HUES6 (cell line): ENCODE measurements around the gene TRIM68.
A peak's percentile ranks its signal among the peaks of the same experiment; 100 is the strongest.

Experiments
- H3K27ac ChIP-seq: 2 replicates; pipeline ENCODE4 v1.7.0; 2013; ENCODE audit warnings: low read depth, mild to moderate bottlenecking, low read length, inconsistent platforms
- H3K27me3 ChIP-seq: 2 replicates; pipeline ENCODE4 v1.6.1; 2013; ENCODE audit warnings: low read length; ENCODE audit not compliant: control insufficient read depth, insufficient read depth
- H3K36me3 ChIP-seq: 2 replicates; pipeline ENCODE4 v1.6.1; 2013; ENCODE audit warnings: low read length; ENCODE audit not compliant: control insufficient read depth, insufficient read depth
- H3K4me1 ChIP-seq: 2 replicates; pipeline ENCODE4 v1.6.1; 2013; ENCODE audit warnings: low read length; ENCODE audit not compliant: control insufficient read depth, insufficient read depth
- H3K4me3 ChIP-seq: 2 replicates; pipeline ENCODE4 v1.5.1; 2013; ENCODE audit warnings: low read depth, low read length
- H3K9ac ChIP-seq: one replicate; pipeline ENCODE4 v1.6.1; 2013; ENCODE audit warnings: mild to moderate bottlenecking, low read length
- H3K9me3 ChIP-seq: 2 replicates; pipeline ENCODE4 v1.6.1; 2013; ENCODE audit warnings: low read depth, low read length; ENCODE audit not compliant: control insufficient read depth, insufficient read depth

TRIM68 gene, protein sequence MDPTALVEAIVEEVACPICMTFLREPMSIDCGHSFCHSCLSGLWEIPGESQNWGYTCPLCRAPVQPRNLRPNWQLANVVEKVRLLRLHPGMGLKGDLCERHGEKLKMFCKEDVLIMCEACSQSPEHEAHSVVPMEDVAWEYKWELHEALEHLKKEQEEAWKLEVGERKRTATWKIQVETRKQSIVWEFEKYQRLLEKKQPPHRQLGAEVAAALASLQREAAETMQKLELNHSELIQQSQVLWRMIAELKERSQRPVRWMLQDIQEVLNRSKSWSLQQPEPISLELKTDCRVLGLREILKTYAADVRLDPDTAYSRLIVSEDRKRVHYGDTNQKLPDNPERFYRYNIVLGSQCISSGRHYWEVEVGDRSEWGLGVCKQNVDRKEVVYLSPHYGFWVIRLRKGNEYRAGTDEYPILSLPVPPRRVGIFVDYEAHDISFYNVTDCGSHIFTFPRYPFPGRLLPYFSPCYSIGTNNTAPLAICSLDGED

DNA sequence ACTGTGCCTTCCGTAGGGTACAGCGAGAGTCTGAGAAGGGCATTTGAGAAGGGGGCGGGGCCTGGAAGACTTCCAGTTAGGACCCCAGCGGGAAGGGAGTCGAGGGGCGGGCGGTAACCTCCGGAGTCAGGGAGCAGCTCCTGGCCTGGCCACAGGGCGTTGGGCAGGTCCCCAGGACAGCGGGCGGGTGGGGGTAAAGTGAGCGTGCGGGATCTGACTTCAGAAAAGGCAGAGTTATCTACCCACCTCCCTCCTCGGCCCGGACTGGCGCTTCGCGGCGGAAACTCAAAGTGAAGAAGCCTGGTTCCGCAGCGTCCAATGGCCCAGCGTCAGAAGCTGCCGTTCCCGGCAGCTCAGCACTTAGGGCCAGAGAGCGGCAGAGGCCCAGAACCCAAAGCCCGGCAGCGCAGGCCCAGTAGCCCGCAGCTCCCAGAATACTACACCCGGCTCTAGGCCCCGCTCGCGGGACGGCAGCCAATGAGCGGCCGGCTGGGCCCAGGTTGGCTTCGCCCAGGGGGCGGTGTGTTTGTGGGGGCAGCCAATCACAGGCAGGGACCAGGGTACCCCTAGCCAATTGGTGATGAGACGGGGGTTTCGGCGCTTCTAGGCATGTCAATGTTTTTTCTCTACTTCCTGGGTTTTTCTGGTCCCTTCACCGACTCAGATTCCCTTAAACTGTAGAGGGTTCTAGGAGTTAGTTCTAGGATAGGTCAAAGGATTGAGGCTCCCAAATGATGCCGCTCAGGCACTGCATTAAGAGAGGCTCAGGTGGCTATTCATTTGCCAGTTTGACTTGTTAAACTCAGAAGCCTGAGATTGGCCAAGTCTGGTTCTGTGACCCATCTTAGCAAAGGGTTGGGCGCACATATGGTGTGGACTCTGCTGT is at the start of gene TRIM68:
Gene TRIM68 (minus strand): TSS at position 451 of the 886 bp plus-strand sequence. CDS start 2,727 bp downstream, outside the sequence.
- no peak within 1 kb of the TSS for H3K27ac ChIP-seq

DNA sequence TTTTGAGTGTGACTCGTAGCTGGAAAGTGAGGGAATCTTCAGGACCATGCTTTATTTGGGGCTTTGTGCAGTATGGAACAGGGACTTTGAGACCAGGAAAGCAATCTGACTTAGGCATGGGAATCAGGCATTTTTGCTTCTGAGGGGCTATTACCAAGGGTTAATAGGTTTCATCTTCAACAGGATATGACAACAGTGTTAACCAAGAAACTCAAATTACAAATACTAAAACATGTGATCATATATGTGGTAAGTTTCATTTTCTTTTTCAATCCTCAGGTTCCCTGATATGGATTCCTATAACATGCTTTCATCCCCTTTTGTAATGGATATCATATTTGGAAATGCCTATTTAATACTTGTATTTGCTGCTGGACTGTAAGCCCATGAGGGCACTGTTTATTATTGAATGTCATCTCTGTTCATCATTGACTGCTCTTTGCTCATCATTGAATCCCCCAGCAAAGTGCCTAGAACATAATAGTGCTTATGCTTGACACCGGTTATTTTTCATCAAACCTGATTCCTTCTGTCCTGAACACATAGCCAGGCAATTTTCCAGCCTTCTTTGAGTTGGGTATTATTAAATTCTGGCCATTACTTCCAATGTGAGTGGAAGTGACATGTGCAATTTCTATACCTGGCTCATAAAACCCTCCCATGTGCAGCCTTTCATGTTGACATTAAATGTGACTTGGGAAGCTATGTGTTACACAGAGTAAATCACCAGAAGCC is 46.8 kb upstream of the TRIM68 start:
- no peak overlapping the region for H3K4me3 ChIP-seq
- no peaks in the 10 kb centered on the region; the same call in 1 of the 2 replicates for H3K4me1 ChIP-seq
- no peaks in the 10 kb centered on the region; the same call in 1 of the 2 replicates for H3K27me3 ChIP-seq
- H3K27ac ChIP-seq = no peak overlapping the region
- no peak overlapping the region for H3K9ac ChIP-seq
- no peaks in the 10 kb centered on the region for H3K36me3 ChIP-seq
- H3K9me3 ChIP-seq = no peaks in the 10 kb centered on the region

More for the DNA sequence above, at the start of gene TRIM68:
- H3K27me3 ChIP-seq = peaks cover 13% of the 10 kb centered on the region; the same call in 1 of the 2 replicates
- no peaks in the 10 kb centered on the region for H3K36me3 ChIP-seq
- no peaks in the 10 kb centered on the region for H3K4me1 ChIP-seq
- H3K9ac ChIP-seq = peak within 1 kb of the TSS; percentile 68
- H3K9me3 ChIP-seq = no peaks in the 10 kb centered on the region
- peak within 1 kb of the TSS; percentile 72 for H3K4me3 ChIP-seq

DNA sequence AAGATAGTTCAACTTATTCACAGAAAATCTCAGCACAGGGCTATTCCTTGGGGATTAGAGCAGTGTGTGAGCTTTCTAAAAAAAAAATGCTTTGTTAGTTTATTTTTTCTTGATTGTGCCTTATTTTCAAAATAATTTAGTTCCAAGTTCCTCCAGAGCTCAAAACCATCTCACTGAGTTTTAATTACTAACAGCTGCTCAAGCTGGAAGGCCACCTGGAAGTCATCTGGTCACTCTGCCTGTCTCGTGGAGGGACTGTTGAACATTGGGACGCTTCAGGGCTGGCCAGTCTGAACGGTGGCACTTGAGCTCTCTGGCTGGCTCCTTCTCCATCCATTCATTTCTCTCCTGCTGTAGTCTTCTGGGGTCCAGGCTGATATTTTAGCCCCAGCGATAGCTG is 39.7 kb upstream of the TRIM68 start:
- no peak overlapping the region for H3K27ac ChIP-seq
- no peak overlapping the region for H3K9ac ChIP-seq
- H3K36me3 ChIP-seq = no peaks in the 10 kb centered on the region
- no peak overlapping the region for H3K4me3 ChIP-seq
- no peaks in the 10 kb centered on the region for H3K4me1 ChIP-seq
- H3K27me3 ChIP-seq = no peaks in the 10 kb centered on the region; the same call in 1 of the 2 replicates
- H3K9me3 ChIP-seq = no peaks in the 10 kb centered on the region

DNA sequence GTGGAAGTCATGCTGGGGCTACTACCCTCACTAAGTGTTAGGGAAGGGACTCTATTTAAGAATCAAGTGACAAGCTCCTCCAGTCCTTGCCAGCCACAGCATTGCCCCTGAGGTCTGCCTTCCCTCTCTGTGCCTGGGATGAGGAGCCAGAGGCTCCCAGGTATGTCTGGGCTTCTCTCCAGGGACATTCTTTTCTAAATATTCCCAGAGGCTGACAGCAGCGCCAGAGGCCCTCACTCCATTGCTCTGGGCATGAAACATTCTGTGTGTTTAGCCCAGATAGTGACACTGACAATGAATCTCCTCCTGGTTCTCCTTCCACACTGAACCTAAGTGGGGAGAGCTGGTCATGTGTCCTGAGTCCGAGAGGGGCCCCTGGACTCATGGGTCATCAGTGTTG is 37.9 kb upstream of the TRIM68 start:
- H3K27ac ChIP-seq = no peak overlapping the region
- no peaks in the 10 kb centered on the region for H3K27me3 ChIP-seq
- H3K9ac ChIP-seq = no peak overlapping the region
- H3K4me3 ChIP-seq = no peak overlapping the region
- no peaks in the 10 kb centered on the region for H3K9me3 ChIP-seq
- H3K36me3 ChIP-seq = no peaks in the 10 kb centered on the region
- H3K4me1 ChIP-seq = no peaks in the 10 kb centered on the region; the same call in 1 of the 2 replicates

DNA sequence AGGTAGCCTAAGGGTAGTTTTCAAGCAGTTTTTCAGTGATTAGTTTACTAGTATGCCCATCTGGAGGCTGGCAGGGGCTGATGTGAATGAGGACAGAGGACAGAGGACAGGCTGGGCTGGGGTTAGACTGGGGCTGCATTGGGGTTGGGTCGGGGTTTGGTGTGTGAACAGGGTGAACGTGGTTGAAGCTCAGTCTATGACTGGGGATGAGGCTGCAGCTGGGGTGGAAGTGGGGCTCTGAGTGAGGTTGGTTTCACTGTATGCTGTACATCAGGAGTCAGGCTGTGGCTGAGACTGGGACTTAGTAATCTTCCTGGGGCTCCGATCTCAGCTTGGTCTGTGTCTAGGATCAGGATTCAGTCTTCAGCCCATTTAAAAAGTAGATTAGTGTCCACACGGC is 36.2 kb upstream of the TRIM68 start:
- Histone ChIP-seq H3K4me3 (no peak overlapping the region), H3K9ac (no peak overlapping the region), H3K4me1 (no peaks in the 10 kb centered on the region; the same call in 1 of the 2 replicates), H3K36me3 (no peaks in the 10 kb centered on the region), H3K9me3 (no peaks in the 10 kb centered on the region), H3K27ac (no peak overlapping the region), H3K27me3 (no peaks in the 10 kb centered on the region)

DNA sequence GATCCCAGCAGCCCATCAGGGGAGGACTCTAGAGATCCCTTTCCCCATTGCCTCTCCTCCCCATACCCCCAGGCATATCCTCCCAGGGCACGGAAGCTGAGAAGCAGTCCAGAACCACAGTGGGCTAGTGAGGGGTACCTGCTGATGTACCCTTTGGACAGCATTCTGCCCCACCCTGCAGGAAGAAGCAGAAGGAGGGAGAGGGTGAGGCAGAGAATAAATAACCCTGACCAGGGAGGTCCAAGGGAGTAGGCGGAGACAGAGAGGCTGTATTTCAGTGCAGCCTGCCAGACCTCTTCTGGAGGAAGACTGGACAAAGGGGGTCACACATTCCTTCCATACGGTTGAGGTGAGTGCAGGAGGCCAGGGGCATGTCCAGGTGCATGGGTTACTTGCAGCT is 35.7 kb upstream of the TRIM68 start, which contains the start of gene OR51E1:
Gene OR51E1 (plus strand): TSS at position 301 of the 400 bp plus-strand sequence. CDS start 8,545 bp downstream, outside the sequence.
- H3K4me3 ChIP-seq = no peak within 1 kb of the TSS
- no peaks in the 10 kb centered on the region; the same call in 1 of the 2 replicates for H3K4me1 ChIP-seq
- H3K27ac ChIP-seq = no peak within 1 kb of the TSS
- H3K9ac ChIP-seq = no peak within 1 kb of the TSS
- no peaks in the 10 kb centered on the region for H3K27me3 ChIP-seq
- no peaks in the 10 kb centered on the region for H3K36me3 ChIP-seq
- H3K9me3 ChIP-seq = no peaks in the 10 kb centered on the region

DNA sequence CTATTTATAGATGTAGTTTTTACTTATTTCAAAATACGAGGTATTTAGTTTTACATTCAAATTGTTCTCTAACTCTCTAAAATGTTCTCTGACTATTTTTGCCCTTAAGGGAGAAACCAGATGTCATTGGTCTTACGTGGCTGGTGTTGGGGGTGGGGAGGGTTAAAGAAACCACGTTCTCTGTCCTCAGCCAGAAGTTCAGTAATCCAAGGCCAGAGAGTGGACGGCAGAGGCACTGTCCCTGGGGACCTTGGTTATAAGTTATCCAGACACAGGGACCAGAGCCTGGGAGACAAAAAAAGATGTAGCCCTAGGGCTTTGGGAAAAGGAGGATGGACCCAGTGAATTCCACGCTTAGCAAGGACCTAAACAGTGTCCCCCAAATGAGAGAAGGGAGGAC is 35.0 kb upstream of the TRIM68 start:
- Histone ChIP-seq H3K36me3 (no peaks in the 10 kb centered on the region), H3K9ac (no peak overlapping the region), H3K27me3 (peaks cover 5% of the 10 kb centered on the region), H3K9me3 (no peaks in the 10 kb centered on the region), H3K4me1 (no peaks in the 10 kb centered on the region; the same call in 1 of the 2 replicates), H3K27ac (no peak overlapping the region), H3K4me3 (no peak overlapping the region)

DNA sequence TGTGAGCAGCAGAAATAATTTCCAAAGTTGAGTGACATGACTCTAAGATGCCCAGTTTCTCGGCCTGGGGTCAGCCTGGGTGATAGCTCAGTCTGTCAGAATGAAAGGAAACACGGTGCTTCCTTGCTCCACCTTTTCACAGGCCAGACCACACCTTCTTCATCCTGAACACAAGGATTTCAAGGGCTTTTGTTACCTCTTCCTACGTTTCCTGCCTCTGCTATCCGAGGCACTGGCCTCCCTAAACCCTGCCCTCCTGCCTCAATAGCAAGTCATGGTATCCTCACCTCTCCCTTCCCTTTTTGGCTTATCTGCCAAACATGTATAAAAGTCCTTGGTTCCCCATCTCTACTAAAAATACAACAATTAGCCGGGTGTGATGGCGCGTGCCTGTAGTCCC is 34.0 kb upstream of the TRIM68 start:
- H3K9ac ChIP-seq = no peak overlapping the region
- no peaks in the 10 kb centered on the region for H3K9me3 ChIP-seq
- H3K4me3 ChIP-seq = no peak overlapping the region
- H3K27me3 ChIP-seq = peaks cover 15% of the 10 kb centered on the region
- H3K4me1 ChIP-seq = no peaks in the 10 kb centered on the region; the same call in 1 of the 2 replicates
- no peak overlapping the region for H3K27ac ChIP-seq
- H3K36me3 ChIP-seq = no peaks in the 10 kb centered on the region

DNA sequence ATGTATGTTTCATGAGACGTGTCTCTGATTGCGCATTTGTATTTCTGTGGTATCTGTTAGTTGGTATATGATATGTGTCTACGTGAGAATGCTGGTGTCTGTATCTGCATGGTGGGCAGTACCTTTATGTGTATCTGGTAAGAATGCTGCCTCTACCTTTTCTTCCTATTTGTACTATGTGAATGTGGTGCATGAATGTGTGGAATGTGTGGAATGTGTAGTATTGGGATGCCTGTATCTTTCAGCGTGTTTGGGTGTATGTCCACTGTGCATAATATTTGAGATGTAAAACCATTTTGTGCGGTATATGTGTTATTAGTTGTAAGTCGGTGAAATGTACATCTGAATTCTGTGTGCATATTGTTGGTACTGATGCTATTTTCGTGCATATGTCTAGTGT is 33.5 kb upstream of the TRIM68 start:
- H3K27ac ChIP-seq = no peak overlapping the region
- H3K9me3 ChIP-seq = no peaks in the 10 kb centered on the region
- H3K4me1 ChIP-seq = no peaks in the 10 kb centered on the region; the same call in 1 of the 2 replicates
- no peak overlapping the region for H3K9ac ChIP-seq
- no peak overlapping the region for H3K4me3 ChIP-seq
- no peaks in the 10 kb centered on the region for H3K36me3 ChIP-seq
- H3K27me3 ChIP-seq = peaks cover 18% of the 10 kb centered on the region

DNA sequence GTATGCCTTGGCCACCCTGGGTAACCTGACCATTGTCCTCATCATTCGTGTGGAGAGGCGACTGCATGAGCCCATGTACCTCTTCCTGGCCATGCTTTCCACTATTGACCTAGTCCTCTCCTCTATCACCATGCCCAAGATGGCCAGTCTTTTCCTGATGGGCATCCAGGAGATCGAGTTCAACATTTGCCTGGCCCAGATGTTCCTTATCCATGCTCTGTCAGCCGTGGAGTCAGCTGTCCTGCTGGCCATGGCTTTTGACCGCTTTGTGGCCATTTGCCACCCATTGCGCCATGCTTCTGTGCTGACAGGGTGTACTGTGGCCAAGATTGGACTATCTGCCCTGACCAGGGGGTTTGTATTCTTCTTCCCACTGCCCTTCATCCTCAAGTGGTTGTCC is 31.9 kb upstream of the TRIM68 start:
- no peaks in the 10 kb centered on the region for H3K9me3 ChIP-seq
- H3K4me3 ChIP-seq = no peak overlapping the region
- H3K4me1 ChIP-seq = no peaks in the 10 kb centered on the region; the same call in 1 of the 2 replicates
- H3K27ac ChIP-seq = no peak overlapping the region
- H3K27me3 ChIP-seq = peaks cover 25% of the 10 kb centered on the region
- no peaks in the 10 kb centered on the region for H3K36me3 ChIP-seq
- no peak overlapping the region for H3K9ac ChIP-seq
